Stimulated activated CD4-positive, alpha-beta T cell treated with anti-CD3 and anti-CD28 coated beads, Interleukin-12 subunit alpha, Interleukin-12 subunit beta, amount 100 ng/mL, for 24 hours (primary cell): Measurements from ENCODE around the gene RTP3.

ENCODE experiments used
- DNase-seq, 2 experiments: peaks; one replicate each; pipeline ENCODE4 v3.0.0-alpha.2; 2020; ENCODE audit warnings: low read depth in 2 of 2

Gene RTP3

DNA sequence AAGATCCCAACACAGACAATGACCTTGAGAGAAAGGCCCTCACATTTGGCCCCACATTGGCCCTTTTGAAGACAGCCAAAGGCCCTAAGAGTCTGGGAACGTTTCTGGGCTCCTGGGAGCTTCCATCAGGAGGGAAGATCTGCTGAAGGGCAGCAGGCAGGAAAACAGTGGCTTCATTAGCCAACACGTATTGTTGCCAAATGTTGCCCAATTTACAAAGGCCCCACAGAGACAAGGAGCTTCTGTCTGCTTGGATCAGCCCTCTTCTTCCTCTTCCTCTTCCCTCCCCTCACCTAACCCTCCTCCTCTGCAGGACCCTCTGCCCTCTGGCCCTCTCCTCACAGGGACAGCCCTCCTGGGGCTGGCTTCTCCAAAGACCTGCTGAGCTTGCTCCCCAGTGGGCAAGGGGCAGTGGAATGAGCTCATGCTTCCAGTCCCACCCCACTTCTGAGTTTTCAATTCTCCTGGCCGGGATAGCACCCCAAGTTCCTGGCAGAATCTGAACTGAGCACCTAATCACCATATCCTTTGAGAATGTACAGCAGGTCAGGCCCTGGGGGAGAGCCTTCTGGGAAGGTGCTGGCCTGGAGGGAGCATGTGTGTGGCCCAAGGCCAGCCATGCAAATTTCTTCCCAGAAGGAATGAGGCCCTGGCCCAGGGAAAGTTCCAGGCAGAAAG, 28.0 kb upstream of the RTP3 start:
- no peak for DNase-seq

DNA sequence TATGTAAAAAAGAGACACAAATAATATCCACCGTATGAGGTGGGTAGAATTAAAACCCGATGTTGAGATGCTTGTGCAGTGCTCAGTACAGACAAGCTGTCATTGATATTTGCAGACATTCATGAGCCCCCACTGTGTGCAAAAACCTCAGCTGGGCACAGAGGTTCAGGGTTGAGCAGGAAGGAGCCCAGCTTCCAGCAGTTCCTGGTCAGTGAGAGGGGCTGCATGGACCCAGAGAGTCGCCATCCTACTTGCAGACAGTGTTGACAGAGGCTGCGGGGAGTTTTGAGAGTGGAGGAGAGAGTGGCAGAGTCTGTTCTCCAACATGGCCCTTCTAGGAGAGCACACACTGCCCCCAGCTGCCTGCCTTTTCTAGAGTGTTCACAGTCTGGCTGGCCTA, 26.9 kb upstream of the RTP3 start:
- DNase-seq: no peak

DNA sequence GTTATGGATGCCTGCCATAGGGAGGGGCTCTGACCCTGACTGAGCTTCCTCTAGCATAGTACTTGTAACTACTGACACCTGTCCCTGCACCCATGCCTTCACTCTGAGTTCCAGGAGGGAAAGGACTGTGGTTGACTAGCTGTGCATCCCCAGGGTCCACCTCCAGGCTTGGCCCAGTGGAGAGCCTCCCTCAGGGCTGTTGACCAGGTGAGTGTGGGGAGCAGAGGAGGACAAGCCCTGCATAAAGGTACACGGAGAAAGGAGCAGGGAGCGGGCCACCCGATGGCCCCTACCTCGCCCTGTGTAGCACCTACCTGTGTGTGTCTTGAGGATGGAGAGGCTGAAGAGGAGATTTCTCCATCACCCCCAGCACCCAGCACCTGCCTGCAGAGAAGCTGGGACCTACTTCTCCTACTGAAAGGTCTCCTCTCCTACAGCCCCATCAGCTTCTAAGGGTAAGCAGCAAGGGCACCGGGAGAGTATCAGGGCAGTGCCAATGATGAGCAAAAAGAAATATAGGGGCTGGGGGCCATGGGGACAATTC, 26.3 kb upstream of the RTP3 start:
- no peak for DNase-seq

DNA sequence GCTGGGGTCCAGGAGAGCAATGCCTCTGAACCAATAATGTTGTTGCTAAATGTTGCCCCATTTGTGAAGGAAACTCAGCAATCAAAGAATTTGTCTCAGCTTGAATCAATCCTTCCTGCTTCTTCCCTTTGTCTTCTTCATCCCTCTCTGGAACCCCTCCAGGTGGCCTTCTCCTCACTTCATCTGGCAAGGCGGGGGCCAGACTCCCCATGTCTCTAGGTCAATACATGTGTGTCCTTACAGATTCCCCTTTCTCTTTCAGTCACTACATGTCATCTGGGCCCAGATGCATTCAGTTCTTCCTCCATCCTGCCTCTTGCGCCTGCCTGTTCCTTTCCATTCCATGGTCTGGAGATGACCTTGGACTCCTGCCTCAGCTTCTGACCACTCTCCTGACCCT, 25.0 kb upstream of the RTP3 start:
- DNase-seq: no peak

DNA sequence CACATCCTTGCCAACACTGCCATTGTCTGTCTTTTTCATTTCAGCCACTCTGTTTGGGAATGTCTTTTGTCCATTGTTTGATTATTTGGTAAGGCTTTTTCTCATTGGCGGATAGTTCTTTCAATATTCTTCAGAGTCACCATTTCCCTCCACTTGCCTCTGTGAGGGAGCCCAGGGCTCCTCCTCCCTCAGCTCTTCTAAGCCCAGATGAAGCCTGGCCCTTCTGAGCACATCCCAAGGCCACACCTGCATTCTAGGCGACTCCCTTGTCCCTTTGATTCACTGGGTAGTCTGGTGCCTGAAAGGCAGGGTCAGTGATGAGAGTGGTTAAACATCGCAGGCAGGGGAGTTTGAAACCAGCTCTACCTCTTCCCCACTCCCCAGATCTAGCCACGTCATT, 20.6 kb upstream of the RTP3 start:
- no peak for DNase-seq

DNA sequence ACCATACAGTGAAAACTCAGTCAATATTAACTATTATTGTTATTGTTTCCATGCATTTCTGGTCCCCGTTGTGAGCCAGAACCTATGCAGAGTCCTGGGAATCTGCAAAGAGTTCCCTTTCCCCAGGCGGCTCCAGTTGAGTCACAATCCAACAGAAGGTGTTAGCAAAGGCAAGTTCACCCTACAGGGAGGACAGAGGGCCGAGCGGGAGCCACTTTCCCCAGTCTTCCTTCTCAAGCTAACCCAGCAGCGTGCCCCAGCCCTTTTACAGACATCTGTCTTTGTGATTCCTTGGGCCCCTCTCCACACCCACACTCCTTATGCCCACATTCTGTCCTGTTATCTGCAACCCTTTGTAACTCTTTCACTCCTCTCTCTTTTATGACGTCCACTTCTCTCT, 20.0 kb upstream of the RTP3 start:
- no peak for DNase-seq

DNA sequence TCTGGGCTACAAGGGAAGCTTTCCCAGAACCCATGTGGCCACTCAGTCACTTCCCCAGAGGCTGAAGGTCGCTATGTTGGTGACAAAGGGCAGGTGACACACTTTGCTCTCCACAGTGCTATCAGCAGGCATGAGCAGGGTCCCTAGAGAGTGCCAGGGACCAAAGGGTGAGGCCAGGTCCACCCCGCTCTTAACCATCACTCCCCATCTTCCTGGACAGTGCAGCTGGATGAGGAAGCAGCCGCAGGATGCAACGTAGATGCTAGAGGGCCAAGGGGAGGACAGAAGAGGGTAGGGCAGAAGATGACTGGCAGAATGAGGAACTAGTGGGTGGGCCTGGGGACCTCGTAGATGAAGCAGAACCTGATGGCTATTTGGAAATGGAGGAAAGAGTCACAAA, 19.4 kb upstream of the RTP3 start:
- DNase-seq: no peak

DNA sequence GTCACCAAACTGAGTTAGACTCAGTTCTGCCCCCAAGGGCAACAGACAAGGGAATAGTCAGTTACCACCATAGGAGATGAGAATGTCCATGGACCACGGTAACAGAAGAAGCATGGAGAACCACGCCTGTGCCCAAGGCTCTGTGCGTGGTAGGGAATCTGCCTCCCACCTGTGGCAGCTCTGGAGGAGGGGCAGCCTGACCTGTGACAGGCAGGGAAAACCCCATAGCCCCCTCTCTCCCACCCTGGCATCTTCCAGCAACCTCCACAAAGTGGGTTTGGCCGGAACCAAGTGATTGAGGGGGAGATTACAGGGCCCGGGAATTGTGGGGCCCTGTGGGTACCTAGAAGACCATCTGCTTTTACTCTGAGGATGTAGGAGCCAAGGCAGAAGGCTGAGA, 18.8 kb upstream of the RTP3 start:
- DNase-seq: no peak

DNA sequence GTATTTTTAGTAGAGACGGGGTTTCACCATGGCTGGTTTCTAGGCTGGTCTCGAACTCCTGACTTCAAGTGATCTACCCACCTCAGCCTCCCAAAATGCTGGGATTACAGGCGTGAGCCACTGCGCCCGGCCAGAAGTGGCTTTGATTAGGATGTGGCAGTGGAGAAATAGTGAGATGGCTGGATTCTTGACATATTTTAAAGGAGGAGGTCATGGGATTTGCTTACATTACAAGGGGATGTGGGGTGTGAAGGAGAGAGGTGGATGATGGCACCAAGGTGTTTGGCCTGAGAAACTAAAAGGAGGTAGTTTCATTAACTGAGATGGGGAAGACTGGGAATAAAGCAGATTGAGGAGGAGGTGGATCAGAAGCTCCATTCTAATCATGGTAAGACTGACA, 18.1 kb upstream of the RTP3 start:
- no peak for DNase-seq

DNA sequence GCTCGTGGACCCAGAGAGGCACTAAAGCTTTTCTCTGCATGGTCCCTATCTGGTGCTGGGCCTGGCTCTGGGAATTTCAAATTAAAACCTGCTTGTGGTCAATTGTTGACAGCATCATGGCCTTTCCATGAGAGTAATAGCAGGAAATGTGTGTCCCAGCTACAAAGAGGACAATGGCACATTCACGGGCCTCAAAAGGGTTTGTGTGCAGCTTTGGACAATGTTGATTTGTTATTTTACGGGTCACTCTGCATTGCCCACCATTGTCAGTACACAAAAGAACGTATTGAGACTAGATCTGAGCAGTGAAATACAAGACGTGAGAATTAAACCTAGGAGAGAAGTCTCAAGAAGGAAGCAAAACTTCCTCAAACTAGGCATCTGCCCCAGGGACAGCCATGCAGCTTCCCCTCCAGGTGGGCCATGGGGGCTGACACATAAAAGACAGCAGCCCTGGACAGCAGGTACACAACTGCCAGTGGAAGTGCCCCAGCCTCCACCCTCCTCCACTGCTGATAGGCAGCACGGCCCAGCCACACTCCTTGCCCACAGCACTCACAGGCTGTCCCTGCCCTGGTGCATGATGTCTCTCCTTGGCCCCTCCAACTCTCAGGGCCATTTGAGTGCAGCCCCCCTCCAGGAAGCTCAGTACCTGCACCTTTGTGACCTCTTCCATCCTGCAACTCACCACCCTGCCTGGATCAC, 17.1 kb upstream of the RTP3 start:
- DNase-seq: no peak

DNA sequence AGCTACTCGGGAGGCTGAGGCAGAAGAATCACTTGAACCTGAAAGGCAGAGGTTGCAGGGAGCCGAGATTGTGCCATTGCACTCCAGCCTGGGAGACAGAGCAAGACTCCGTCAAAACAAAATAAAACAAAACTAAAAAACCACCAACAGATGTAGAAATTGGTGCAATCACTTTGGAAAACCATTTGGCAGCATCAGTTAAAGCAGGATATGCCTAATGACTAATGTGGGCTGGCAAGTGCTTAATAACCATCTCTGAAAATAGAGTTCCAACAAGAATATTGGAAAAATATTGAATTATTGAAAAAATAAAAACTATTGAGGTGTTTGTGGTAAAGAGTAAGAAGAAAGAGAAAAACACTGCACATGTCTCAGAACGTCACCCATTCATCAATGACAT, 16.1 kb upstream of the RTP3 start:
- DNase-seq: no peak

DNA sequence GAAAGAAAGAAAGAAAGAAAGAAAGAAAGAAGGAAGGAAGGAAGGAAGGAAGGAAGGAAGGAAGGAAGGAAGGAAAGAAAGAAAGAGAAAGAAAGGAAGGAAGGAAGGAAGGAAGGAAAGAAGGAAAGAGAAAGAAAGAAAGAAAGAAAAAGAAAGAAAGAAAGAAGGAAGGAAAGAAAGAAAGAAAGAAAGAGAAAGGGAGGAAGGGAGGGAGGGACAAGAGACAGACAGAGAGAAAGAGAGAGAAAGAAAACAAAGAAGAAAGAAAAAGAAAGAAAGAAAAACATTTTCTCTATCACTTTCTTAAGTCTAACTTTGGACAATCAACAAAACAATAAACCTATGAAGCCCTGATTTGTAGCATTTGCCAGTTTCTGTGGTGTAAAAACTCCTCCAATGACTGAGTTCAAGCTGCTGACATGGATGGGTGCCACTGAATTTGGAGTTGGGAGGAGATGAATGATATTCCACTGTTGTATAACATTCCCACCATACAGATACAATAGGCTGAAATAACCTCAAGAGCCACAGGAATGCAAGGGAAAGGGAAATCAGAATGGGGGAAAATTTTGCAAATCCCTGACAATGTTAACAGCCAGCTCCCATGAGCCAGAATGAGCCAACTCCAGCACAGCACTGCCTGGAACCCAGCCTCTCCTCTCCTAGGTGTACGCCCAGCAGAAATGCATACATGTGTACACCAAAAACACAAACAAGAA, 15.0 kb upstream of the RTP3 start:
- no peak for DNase-seq

DNA sequence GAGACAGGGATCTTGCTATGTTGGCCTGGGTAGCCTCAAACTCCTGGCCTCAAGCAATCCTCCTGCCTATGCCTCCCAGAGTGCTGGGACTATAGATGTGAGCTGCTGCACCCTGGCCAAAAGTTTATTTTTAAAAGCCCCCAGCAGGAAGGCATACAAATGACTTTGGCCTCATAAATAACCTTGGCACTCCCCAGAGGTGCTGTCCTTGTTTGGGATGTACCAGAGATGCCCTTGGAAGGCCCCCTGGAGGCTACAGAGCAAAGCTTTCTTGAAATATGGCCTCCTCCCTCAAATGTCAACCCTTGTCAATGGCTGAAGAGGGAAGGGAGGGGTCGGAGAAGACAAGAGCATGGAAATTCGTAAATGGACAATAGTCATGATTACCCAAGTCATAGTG, 14.0 kb upstream of the RTP3 start:
- no peak for DNase-seq

DNA sequence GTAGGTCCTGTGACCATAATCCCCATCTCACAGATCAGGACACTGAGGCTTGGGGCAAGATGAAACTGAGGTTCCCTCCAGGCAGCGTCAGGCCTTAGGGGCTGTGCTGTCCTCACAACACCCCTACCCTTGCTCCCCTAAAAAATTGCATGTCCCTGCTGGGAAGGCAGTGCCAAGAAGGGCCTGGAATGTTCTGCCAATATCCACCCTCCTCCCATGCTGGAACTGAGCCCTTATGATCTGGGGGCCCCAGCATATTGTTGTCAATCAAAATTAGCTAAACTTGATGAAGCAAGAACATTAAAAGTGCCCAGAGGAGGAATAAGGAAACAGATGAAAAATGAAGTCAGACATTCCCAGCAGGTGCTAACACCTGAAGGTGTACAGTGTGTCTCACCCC, 13.4 kb upstream of the RTP3 start:
- DNase-seq: no peak

DNA sequence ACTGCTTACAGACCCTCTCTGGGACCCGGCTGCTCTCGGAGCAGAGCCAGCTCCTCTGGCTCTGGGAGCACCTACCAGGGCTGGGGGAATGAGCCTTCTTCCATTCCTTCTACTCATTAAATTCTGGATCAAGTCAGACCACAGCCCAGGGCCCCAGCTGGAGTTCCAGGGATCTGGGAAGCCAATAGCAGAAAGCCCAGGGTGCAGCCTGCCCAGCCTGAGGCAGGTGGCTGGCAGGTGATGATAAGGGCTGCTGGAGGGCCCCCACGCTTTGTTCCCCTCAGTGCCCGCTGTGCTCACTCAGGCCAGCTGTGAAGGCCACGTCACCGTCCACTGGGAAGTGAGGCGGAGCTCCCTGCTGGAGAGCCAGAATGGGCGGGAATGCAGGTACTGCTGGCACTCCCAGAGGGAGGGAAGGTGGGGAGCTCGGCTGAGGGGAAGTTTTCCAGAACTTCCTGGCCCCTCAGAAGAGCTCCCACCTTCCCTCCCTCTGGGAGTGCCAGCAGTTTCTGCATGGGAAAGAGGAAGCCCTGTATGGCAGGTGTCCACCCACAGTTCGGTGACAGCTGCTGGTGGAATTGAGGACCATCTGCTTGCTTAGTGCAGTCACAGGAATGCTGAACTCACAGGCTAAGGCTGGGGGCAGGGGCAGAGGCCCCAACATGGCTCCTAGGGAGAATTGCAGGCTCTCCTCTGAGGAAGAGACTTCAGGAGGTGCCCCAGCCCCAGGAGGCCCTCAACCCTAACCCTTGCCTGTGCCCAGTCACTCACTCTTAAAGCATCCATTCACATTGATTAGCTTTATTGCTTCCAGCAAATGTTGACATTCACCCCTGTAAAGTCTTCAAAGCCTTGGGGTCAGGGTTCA, 12.6 kb upstream of the RTP3 start:
- no peak for DNase-seq

DNA sequence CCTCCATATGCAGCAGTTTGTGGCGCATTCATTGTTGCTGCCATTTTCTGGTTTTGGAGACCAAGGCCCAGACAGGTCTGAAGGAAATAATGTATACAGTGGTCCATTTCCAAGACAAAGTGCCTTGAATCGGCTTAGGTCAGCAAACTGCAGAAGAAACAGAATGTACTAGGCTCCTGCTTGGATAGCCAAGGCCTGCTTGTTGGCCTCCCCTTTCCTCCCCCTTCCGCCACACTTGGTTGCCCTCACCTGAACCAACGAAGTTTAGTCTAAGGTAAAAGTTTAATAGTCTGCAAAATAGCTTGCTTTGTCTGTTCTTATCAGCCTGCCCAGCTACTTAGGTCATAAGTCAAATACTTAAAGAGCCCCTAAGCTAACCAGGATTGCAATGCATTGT, 12.0 kb upstream of the RTP3 start:
- DNase-seq: no peak

DNA sequence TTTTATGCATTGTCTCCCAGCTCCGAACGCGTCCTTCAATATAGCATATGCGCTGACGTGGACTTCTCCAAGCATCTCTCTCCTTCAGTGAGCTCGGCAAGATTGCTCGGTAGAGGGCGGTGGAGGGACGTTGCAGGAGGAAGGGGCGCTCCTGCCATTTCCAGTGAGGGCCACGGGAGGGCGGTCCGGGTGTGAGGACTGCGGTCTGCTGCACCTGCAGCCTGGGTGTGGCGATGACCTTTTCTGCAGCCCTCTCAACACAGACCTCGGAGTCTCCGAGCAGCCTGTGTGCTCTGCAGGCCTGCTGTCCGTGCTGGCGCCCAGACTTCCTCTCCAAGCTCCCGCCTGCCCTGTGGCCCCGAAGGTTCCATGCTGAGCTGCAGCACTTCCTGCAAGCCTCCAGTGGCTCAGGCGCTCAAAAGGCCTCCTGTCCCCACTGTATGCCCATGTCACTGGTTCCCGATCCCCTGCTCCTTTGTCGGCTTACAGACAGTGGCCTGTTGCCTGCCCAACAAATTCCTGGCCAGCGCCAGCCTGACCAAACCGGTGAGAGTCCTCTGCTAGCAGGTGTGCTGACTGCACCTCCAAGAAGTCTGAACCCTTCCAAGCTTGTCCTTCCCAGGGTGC, 8.9 kb upstream of the RTP3 start:
- DNase-seq: peak; percentile 82 to 95

DNA sequence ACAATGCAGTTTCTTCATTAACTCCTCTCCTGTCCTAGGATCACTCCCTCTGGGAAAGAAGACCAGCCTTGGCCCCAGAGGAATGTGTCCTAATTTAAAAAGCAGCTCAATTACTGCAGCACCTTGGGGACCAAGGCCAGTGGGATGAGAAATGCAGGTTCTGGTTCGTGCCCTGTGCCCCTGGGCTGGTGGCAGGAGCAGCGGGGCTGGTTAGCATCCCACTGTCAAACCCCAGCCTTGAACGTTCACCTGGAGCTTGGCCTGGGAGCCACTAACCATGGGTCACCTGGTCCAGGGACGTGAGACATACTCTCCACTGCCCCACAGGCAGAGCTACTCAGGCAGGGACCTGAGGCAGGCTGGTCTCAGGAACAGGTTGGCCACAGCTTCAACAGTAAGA, 8.4 kb upstream of the RTP3 start:
- DNase-seq: no peak

DNA sequence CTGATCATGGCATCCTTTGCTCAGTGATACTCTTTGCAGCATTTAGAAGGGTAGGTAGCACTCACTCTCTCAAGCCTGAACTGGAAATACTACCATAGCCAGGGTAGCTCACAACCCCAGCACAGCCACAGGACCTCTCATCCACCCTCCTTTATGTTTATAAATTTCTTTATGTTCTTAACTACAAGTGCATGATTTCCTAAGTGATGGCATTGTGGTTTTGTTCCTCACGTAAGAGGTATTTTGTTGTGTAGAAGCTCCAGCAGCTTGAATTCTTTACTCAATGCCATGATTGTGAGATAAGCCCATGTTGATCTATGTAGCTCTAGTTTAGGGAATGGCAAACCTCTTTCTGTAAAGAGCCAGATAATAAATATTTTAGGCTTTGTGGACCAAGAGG, 7.9 kb upstream of the RTP3 start:
- DNase-seq: no peak

DNA sequence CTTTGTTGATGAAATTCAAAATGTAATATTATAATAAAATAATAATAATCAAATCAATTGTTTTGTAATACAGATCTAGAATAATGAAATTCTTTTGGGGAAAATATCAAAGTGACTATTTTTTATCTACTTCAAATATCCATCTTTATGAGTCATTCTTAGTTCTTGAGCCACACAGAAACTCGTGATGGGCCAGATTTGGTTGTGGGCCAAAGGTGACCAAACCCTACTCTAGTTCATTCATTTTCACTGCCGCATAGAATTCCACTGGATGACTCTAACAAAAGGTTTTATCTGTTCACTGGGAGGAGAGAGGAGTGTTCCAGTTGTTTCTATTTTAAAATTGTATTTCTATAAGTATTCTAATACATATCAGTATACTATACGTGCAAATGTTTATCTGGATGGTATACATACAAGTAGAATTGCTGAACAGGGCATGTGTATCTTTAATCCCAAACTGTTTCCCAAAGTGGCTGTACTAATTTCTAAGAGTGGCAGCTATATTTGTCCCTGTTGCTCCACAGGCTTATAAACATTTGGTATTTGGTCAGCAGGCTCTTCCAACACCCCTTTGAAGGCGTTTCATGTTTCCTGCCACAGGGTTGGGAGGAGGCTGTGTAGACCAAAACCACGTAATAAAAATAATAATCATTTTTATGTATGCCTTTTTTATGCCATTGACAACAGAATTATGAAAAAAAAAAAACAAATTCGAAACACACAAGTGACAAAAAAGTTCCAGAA, 7.3 kb upstream of the RTP3 start:
- DNase-seq: no peak
